GM13976 (cell line): Measurements from ENCODE around the gene GALNT12.

ENCODE experiments used
- DNase-seq: peaks from one replicate; pipeline ENCODE4 v3.0.0; 2012; ENCODE audit warnings: low spot score
- CTCF ChIP-seq: IDR thresholded peaks from 2 replicates; pipeline ENCODE4 v1.5.1; 2012; ENCODE audit warnings: borderline replicate concordance, mild to moderate bottlenecking; ENCODE audit not compliant: insufficient read depth; ENCODE audit errors: extremely low read depth, missing control alignments, control extremely low read depth
- in situ Hi-C: fragments of 300-500 bp; cut with MboI; formaldehyde crosslinking; loops from one replicate; pipeline ENCODE4 v1.12.0; 2022; ENCODE audit warnings: low sequenced_read_pairs, mixed read lengths, inconsistent platforms; ENCODE audit not compliant: unreplicated experiment

GALNT12 gene

GRCh38 chr9:98882569-98882923 is 75.1 kb downstream of the GALNT12 start:
- no peak for TF ChIP-seq CTCF
- DNase-seq: no peak
- in situ Hi-C loops: no loop called here

- in situ Hi-C loops: no loop called here
- no peak for TF ChIP-seq CTCF
- no peak for DNase-seq
Measured at GRCh38 chr9:98883276-98883675, 75.8 kb downstream of the GALNT12 start.

GRCh38 chr9:98884849-98885248 is 77.4 kb downstream of the GALNT12 start:
- in situ Hi-C loops: no loop called here
- no peak for TF ChIP-seq CTCF
- DNase-seq: no peak

GRCh38 chr9:98885575-98886295 is 78.3 kb downstream of the GALNT12 start:
- DNase-seq: no peak
- no peak for TF ChIP-seq CTCF
- in situ Hi-C loops: no loop called here

GRCh38 chr9:98886691-98887229 is 79.3 kb downstream of the GALNT12 start:
- no peak for DNase-seq
- TF ChIP-seq CTCF: no peak
- in situ Hi-C loops: no loop called here

DNA sequence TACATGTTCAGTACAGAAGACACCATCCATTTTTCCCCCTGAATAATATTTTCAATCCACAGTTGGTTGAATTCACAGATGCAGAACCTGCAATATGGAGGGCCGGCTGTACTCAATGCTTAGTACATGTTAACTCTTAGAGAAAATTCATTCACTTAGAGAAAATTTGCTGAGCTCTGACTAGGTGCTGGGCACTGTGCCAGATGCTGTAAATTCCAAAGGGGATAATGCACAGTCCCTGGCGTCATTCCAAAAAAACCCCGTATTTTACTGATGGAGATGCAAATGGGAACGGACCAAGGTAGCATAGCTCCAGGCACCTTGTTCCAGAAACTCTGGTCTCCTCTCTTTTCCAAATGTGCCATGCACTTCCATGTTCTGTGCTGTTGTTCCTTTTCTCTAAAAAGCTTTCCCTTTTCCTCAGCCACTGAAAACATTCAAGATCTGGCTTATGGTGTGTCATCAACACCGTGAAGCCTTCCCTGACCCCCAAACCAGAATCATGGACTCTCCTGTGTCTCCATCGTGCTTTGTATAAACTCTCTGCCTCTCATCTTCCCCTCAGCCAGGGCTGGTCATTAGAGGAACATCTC is 80.5 kb downstream of the GALNT12 start:
- in situ Hi-C loops: no loop called here
- TF ChIP-seq CTCF: no peak
- no peak for DNase-seq
